Measurements from ENCODE around the gene PHKB.

The PHKB gene

GRCh38 chr16:47446431-47446830 lies 14.7 kb upstream of the PHKB start:
- no peak for DNase-seq (ENCODE audit: low spot score)
- no peak for TF ChIP-seq CTCF (IDR thresholded peaks at IDR 0.05; ENCODE audit: borderline replicate concordance, control extremely low read depth, extremely low read depth, insufficient read depth, missing control alignments)
- in situ Hi-C loops (cut with MboI; ENCODE audit: low sequenced_read_pairs, unreplicated experiment): no loop called here

- DNase-seq (ENCODE audit: low spot score): no peak
- in situ Hi-C loops (cut with MboI; ENCODE audit: low sequenced_read_pairs, unreplicated experiment): no loop called here
- no peak for TF ChIP-seq CTCF (IDR thresholded peaks at IDR 0.05; ENCODE audit: borderline replicate concordance, control extremely low read depth, extremely low read depth, insufficient read depth, missing control alignments)
Observed at GRCh38 chr16:47448830-47449575, 12.1 kb upstream of the PHKB start.

- in situ Hi-C loops (cut with MboI; ENCODE audit: low sequenced_read_pairs, unreplicated experiment): no loop called here
Observed at GRCh38 chr16:47449788-47450187, 11.3 kb upstream of the PHKB start.

GRCh38 chr16:47458331-47458730 lies 2.8 kb upstream of the PHKB start:
- no peak for DNase-seq (ENCODE audit: low spot score)
- in situ Hi-C loops (cut with MboI; ENCODE audit: low sequenced_read_pairs, unreplicated experiment): no loop called here
- TF ChIP-seq CTCF (IDR thresholded peaks at IDR 0.05; ENCODE audit: borderline replicate concordance, control extremely low read depth, extremely low read depth, insufficient read depth, missing control alignments): no peak

More at GRCh38 chr16:47449788-47450187, 11.3 kb upstream of the PHKB start:
- no peak for TF ChIP-seq CTCF (IDR thresholded peaks at IDR 0.05; ENCODE audit: borderline replicate concordance, control extremely low read depth, extremely low read depth, insufficient read depth, missing control alignments)
- DNase-seq (ENCODE audit: low spot score): no peak

- in situ Hi-C loops (cut with MboI; ENCODE audit: low sequenced_read_pairs, unreplicated experiment): no loop called here
- TF ChIP-seq CTCF (IDR thresholded peaks at IDR 0.05; ENCODE audit: borderline replicate concordance, control extremely low read depth, extremely low read depth, insufficient read depth, missing control alignments): no peak
- no peak for DNase-seq (ENCODE audit: low spot score)
Observed at GRCh38 chr16:47459603-47460002, 1.5 kb upstream of the PHKB start.

GRCh38 chr16:47460359-47460710 lies 796 bp upstream of the PHKB start:
- DNase-seq (ENCODE audit: low spot score): no peak
- no peak for TF ChIP-seq CTCF (IDR thresholded peaks at IDR 0.05; ENCODE audit: borderline replicate concordance, control extremely low read depth, extremely low read depth, insufficient read depth, missing control alignments)
- in situ Hi-C loops (cut with MboI; ENCODE audit: low sequenced_read_pairs, unreplicated experiment): no loop called here
